ENCODE data around the gene PBX1. TPM values are rescaled to one million over a fixed set of nuclear protein-coding genes. Genes with fewer than 3 reads are reported as not detected.

Gene PBX1
- total RNA-seq, 1 experiment from 2014 or later, result 102 TPM

GRCh38 chr1:164518692-164519332 lies 40.2 kb upstream of the PBX1 start (continued):
- TF ChIP-seq, protein P1, sequence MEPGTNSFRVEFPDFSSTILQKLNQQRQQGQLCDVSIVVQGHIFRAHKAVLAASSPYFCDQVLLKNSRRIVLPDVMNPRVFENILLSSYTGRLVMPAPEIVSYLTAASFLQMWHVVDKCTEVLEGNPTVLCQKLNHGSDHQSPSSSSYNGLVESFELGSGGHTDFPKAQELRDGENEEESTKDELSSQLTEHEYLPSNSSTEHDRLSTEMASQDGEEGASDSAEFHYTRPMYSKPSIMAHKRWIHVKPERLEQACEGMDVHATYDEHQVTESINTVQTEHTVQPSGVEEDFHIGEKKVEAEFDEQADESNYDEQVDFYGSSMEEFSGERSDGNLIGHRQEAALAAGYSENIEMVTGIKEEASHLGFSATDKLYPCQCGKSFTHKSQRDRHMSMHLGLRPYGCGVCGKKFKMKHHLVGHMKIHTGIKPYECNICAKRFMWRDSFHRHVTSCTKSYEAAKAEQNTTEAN (CRISPR knock-in tag; IDR thresholded peaks at IDR 0.05), result no peak
- TF ChIP-seq MXD4 (CRISPR knock-in tag; IDR thresholded peaks at IDR 0.05; ENCODE audit: borderline replicate concordance), result no peak
- no peak for TF ChIP-seq ZBTB21 (CRISPR knock-in tag; IDR thresholded peaks at IDR 0.05; ENCODE audit: borderline replicate concordance)

DNA sequence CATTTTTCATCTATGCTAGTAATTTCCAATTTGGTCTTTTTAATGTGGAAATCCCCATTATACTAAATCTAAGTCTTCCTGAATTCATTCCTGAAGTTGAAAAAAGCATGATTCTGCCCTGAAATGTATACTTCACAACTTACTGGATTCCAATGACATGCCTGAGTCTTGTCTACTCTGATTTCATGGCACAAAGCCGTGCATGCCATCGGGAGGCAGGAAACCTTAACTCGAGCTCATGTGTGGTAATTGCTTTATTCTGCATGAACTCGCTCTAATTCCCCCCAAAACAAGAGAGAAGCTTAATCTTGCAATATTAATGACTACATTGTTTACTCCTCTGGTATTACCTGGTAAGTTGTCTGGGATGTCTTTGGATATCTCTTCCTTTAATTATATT lies 39.6 kb upstream of the PBX1 start:
- POLR2A ChIA-PET, result no interaction called here
- TF ChIP-seq ZNF416 (CRISPR knock-in tag; IDR thresholded peaks at IDR 0.05), result no peak
- no peak for TF ChIP-seq ZNF138 (CRISPR knock-in tag; conservative IDR thresholded peaks at IDR 0.05)
- no peak for TF ChIP-seq CREM (CRISPR knock-in tag; IDR thresholded peaks at IDR 0.05)
- no peak for TF ChIP-seq JAZF1 (CRISPR knock-in tag; IDR thresholded peaks at IDR 0.05)
- TF ChIP-seq SP1 (CRISPR knock-in tag; conservative IDR thresholded peaks at IDR 0.05), result no peak
- TF ChIP-seq, protein P2, sequence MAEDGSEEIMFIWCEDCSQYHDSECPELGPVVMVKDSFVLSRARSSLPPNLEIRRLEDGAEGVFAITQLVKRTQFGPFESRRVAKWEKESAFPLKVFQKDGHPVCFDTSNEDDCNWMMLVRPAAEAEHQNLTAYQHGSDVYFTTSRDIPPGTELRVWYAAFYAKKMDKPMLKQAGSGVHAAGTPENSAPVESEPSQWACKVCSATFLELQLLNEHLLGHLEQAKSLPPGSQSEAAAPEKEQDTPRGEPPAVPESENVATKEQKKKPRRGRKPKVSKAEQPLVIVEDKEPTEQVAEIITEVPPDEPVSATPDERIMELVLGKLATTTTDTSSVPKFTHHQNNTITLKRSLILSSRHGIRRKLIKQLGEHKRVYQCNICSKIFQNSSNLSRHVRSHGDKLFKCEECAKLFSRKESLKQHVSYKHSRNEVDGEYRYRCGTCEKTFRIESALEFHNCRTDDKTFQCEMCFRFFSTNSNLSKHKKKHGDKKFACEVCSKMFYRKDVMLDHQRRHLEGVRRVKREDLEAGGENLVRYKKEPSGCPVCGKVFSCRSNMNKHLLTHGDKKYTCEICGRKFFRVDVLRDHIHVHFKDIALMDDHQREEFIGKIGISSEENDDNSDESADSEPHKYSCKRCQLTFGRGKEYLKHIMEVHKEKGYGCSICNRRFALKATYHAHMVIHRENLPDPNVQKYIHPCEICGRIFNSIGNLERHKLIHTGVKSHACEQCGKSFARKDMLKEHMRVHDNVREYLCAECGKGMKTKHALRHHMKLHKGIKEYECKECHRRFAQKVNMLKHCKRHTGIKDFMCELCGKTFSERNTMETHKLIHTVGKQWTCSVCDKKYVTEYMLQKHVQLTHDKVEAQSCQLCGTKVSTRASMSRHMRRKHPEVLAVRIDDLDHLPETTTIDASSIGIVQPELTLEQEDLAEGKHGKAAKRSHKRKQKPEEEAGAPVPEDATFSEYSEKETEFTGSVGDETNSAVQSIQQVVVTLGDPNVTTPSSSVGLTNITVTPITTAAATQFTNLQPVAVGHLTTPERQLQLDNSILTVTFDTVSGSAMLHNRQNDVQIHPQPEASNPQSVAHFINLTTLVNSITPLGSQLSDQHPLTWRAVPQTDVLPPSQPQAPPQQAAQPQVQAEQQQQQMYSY (CRISPR knock-in tag; IDR thresholded peaks at IDR 0.05), result no peak
- TF ChIP-seq ZNF317 (CRISPR knock-in tag; IDR thresholded peaks at IDR 0.05; ENCODE audit: borderline replicate concordance, low read depth), result no peak
- TF ChIP-seq NR2C2 (CRISPR knock-in tag; IDR thresholded peaks at IDR 0.05), result no peak
- TF ChIP-seq, protein P3, sequence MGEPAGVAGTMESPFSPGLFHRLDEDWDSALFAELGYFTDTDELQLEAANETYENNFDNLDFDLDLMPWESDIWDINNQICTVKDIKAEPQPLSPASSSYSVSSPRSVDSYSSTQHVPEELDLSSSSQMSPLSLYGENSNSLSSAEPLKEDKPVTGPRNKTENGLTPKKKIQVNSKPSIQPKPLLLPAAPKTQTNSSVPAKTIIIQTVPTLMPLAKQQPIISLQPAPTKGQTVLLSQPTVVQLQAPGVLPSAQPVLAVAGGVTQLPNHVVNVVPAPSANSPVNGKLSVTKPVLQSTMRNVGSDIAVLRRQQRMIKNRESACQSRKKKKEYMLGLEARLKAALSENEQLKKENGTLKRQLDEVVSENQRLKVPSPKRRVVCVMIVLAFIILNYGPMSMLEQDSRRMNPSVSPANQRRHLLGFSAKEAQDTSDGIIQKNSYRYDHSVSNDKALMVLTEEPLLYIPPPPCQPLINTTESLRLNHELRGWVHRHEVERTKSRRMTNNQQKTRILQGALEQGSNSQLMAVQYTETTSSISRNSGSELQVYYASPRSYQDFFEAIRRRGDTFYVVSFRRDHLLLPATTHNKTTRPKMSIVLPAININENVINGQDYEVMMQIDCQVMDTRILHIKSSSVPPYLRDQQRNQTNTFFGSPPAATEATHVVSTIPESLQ (CRISPR knock-in tag; IDR thresholded peaks at IDR 0.05), result no peak
- no peak for DNase-seq (ENCODE audit: low spot score)
- Mint-ChIP-seq H3K4me1 (no peaks in the 10 kb centered on the region), H3K27ac (no peak overlapping the region), H3K4me3 (no peak overlapping the region), H3K9me3 (peaks cover 4% of the 10 kb centered on the region), H3K27me3 (ENCODE audit: low read depth) (no peaks in the 10 kb centered on the region; the same call in 1 of the 2 replicates), H3K36me3 (no peaks in the 10 kb centered on the region)
- no peak for ATAC-seq
- CTCF ChIA-PET, result no interaction called here

- ATAC-seq, result no peak
These were observed 34.2 kb upstream of the PBX1 start for GRCh38 chr1:164524810-164525209.

More at GRCh38 chr1:164524810-164525209, 34.2 kb upstream of the PBX1 start:
- ChIA-PET CTCF (no interaction called here), POLR2A (no interaction called here)
- H3K4me1 Mint-ChIP-seq, result no peaks in the 10 kb centered on the region
- no peak for DNase-seq (ENCODE audit: low spot score)
- H3K27ac Mint-ChIP-seq, result no peak overlapping the region
- H3K4me3 Mint-ChIP-seq, result no peak overlapping the region
- TF ChIP-seq, protein P1 (CRISPR knock-in tag; IDR thresholded peaks at IDR 0.05), result no peak
- TF ChIP-seq, protein P4, sequence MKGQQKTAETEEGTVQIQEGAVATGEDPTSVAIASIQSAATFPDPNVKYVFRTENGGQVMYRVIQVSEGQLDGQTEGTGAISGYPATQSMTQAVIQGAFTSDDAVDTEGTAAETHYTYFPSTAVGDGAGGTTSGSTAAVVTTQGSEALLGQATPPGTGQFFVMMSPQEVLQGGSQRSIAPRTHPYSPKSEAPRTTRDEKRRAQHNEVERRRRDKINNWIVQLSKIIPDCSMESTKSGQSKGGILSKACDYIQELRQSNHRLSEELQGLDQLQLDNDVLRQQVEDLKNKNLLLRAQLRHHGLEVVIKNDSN (CRISPR knock-in tag; IDR thresholded peaks at IDR 0.05), result no peak
- TF ChIP-seq IRF1 (CRISPR knock-in tag; IDR thresholded peaks at IDR 0.05), result no peak
- TF ChIP-seq NFE2L1 (CRISPR knock-in tag; IDR thresholded peaks at IDR 0.05), result no peak
- TF ChIP-seq ZNF317 (CRISPR knock-in tag; IDR thresholded peaks at IDR 0.05; ENCODE audit: borderline replicate concordance, low read depth), result no peak
- TF ChIP-seq IRF2 (CRISPR knock-in tag; IDR thresholded peaks at IDR 0.05; ENCODE audit: borderline replicate concordance, low read depth), result no peak
- no peak for TF ChIP-seq NFATC4 (CRISPR knock-in tag; IDR thresholded peaks at IDR 0.05)
- no peak for TF ChIP-seq NR2C2 (CRISPR knock-in tag; IDR thresholded peaks at IDR 0.05)
- H3K36me3 Mint-ChIP-seq, result peaks cover 24% of the 10 kb centered on the region
- peaks cover 8% of the 10 kb centered on the region for H3K27me3 Mint-ChIP-seq (ENCODE audit: low read depth)
- H3K9me3 Mint-ChIP-seq, result peaks cover 42% of the 10 kb centered on the region
